ENCODE measurements around the gene TJP3.

The TJP3 gene

DNA sequence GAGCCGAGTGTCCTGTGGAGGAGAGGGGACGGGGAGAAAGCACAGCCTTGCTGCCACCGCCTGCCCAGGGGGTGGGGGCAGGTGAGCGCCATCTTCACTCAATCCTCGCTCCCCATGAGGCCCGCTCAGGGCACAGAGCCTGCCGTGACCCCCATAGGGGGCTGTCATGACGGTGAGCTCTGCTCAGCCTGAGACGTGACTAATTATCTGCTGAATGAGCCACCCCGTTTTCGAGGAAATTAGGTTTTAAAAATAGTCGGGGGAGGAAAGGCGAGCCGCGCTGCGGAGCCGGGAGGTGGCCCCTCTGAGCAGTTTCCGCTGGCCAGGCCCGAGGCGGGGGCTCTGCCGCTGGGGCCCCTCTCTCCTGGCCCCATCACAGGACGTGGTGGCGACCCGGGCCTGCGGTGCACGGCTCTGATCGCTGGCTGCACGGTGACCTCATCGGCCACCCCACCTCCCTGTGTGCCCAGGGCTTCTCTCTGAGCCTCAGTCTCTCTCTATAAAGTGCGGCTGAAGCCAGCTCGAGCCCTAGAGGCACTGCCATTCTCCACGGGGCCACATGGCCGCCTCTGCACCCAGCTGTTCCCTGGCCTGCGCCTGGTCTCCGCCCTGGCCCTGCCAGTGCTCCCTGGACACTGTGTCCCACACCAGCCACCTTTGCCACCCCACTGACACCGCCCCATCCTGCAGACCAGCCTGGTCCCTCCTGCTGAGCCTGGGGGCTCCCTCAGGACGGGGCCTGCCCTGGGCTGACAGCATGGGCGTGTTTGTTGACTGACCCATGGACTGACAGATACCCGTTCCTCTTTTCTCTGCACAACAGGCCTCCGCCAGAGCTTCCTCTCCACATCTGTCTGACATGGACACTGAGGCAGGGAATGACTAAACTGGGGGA is 36.3 kb upstream of the TJP3 start:
- DNase-seq (ENCODE audit: low spot score) = no peak

DNA sequence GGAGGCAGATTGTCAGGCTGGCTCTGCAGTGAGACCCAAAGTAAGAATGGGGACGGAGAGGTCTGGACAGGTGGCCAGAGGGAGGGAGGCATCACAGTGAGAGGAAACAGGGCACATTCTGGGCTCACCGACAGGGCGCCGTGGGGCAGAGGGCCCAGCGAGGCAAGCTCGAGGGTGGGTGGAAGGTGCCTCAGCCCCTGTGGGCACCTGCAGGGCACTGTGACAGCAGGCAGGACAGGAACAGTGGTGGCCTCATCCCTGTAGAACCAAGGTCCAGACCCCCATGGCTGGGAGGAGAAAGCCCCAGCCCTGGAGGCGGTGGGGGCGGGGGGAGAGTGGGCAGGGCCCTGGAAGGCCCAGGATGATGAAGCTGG is 35.6 kb upstream of the TJP3 start:
- DNase-seq (ENCODE audit: low spot score) = no peak

DNA sequence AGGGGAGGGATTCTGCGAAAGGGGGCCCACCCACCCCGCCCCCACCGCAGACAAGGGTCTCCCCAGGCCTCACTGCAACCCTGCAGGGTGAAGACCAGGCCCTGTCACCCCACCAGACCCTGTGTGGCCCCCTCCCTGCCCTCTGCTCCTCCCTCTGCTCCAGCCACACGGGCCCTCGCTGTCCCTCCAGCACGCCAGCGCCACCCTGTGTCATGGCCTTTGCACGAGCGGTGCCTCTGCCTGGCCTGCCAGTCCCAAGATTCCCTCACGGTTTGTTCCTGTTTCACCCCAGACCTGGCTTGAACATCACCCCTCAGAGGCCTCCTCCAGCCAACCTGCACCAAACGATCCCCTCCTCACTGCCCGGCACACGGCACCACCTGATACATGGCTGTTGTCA is 35.2 kb upstream of the TJP3 start:
- no peak for DNase-seq (ENCODE audit: low spot score)

- no peak for DNase-seq (ENCODE audit: low spot score)
Measured at GRCh38 chr19:3673506-3674439, 34.4 kb upstream of the TJP3 start.

- no peak for DNase-seq (ENCODE audit: low spot score)
Measured at GRCh38 chr19:3674784-3675543, 33.2 kb upstream of the TJP3 start.

- DNase-seq (ENCODE audit: low spot score) = no peak
Measured at GRCh38 chr19:3678188-3678587, 30.0 kb upstream of the TJP3 start.

- DNase-seq (ENCODE audit: low spot score) = no peak
Measured at GRCh38 chr19:3679138-3679537, 29.0 kb upstream of the TJP3 start.

- no peak for DNase-seq (ENCODE audit: low spot score)
Measured at GRCh38 chr19:3679581-3679980, 28.6 kb upstream of the TJP3 start.

- no peak for DNase-seq (ENCODE audit: low spot score)
Measured at GRCh38 chr19:3680939-3681338, 27.2 kb upstream of the TJP3 start.

- no peak for DNase-seq (ENCODE audit: low spot score)
Measured at GRCh38 chr19:3682286-3682685, 25.9 kb upstream of the TJP3 start.

DNA sequence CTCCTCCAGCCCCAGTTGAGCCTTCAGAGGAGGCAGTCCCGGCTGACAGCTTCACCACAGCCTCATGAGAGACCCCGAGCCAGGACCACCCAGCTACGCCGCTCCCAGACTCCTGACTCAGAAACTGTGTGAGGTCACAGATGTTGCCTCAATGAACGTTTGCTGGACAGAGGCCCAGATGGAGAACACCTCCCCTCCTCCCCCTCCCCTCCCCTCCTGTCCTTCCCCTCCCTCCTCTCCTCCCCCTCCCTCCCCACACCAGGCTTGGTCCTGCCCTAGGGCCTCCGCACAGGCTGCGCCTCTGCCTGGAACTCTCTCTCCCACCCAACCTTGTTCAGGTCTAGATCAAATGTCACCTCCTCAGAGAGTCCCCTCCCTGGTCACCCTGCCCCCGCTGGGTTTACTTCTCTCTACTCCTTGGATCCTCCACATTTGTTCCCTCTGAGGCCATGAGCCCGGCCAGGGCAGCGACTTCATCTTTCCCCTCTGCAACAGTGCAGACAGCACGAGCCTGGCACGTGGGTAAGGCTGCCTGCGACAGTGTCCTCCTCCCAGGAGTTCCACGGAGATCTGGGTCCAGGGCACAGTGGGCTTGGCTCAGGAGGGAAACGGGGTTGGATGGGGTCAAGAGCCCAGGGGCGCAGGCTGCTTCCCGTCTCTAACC is 25.3 kb upstream of the TJP3 start:
- DNase-seq (ENCODE audit: low spot score) = no peak

DNA sequence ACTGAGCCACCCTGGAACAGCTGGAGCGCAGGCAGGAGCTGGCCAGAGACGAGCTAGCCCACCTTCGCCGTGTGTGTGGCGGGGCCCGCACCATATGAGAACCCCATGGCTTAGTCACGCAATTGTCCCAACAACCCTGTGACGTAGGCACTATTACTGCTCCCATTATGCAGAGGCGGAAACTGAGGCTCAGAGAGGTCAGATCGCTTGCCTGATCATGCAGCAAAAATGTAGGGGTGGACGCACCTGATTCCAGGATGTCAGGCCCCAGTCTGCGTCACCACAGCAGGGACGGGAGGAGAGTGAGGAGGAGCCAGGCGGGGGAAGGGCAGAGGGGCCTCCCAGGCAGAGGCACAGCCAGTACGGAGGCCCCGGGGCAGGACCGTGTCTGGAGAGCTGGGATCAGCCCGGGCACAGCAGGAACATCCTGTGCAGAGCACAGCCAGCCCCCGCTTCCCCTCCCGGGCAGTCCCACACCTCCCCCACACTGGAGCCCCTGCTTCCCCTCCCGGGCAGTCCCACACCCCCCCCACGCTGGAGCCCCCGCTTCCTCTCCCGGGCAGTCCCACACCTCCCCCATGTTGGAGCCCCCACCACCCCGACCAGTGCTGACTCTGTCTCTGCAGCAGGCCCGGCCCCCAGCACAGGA is 24.7 kb upstream of the TJP3 start:
- DNase-seq (ENCODE audit: low spot score) = no peak

DNA sequence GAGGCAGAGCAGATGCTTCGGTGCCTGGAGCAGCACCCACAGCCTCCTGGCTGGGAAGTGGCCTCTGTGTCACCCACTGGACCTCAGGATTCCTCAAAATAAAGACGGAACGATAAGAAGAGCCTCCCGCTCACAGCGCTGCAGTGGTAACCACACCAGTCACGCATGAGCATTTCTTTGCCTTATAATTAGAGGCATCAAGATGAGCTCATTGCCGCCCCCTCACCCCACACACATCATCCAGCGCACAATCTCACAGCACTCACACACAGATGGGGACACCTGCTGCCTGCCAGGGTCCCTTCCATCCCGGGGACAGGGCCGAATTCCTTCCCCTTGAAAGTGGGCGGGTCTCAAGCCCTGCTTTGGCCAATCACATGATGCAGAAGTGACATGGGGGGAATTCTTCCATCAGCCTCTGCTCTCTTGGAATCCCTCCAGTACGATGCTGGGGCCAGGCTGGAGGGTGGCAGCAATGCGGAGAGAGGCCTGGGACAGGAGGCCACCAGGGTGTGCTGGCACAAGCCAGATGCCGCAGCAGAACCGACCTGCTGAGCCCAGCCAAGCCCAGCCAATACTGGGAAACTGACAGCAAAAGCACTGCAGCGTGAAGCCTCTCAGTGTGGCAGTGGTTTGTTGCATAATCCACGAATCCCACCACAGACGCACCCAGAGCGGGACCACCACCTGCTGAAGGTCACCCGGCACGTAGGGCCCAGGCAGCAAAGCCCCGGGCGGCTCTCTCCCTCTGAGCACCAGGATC is 23.9 kb upstream of the TJP3 start:
- no peak for DNase-seq (ENCODE audit: low spot score)

- DNase-seq (ENCODE audit: low spot score) = no peak
Measured at GRCh38 chr19:3684817-3685410, 23.3 kb upstream of the TJP3 start.

DNA sequence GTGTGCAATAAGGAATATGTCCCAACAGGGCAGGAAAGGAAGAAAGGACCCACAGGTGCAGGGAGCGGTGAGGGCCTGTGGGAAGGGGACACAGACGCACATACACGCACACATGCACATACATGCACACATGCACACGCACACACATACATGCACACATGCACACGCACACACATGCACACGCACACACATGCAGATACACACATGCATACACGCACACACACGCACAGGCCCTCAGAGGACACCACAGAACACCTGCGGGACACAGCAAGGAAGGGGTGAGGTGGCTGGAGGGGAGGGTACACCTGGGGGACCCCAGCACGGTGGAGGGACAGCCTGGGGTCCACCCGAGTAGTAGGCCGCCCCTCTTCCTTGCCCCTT is 20.8 kb upstream of the TJP3 start:
- no peak for DNase-seq (ENCODE audit: low spot score)

- no peak for DNase-seq (ENCODE audit: low spot score)
Measured at GRCh38 chr19:3687774-3688706, 20.1 kb upstream of the TJP3 start.

GRCh38 chr19:3690551-3691371 is 17.4 kb upstream of the TJP3 start:
- no peak for DNase-seq (ENCODE audit: low spot score)

- DNase-seq (ENCODE audit: low spot score) = no peak
Measured at GRCh38 chr19:3691372-3691716, 16.8 kb upstream of the TJP3 start.
